SKM-1 treated with dmso at 0.1 percent for 144 hours (cell line): Measurements from ENCODE around the gene ZNF273.
A peak's percentile ranks its signal among the peaks of the same experiment; 100 is the strongest.
"Not testable (repeated sequence)": the region's sequence is repeated elsewhere in the genome, so short reads cannot be mapped to it uniquely, and the experiment has no call there.

Experiments
- DNase-seq: peaks from one replicate; lab custom pipeline; 2025; ENCODE audit not compliant: unreplicated experiment; lab: John Stamatoyannopoulos, UW

The ZNF273 gene

DNA sequence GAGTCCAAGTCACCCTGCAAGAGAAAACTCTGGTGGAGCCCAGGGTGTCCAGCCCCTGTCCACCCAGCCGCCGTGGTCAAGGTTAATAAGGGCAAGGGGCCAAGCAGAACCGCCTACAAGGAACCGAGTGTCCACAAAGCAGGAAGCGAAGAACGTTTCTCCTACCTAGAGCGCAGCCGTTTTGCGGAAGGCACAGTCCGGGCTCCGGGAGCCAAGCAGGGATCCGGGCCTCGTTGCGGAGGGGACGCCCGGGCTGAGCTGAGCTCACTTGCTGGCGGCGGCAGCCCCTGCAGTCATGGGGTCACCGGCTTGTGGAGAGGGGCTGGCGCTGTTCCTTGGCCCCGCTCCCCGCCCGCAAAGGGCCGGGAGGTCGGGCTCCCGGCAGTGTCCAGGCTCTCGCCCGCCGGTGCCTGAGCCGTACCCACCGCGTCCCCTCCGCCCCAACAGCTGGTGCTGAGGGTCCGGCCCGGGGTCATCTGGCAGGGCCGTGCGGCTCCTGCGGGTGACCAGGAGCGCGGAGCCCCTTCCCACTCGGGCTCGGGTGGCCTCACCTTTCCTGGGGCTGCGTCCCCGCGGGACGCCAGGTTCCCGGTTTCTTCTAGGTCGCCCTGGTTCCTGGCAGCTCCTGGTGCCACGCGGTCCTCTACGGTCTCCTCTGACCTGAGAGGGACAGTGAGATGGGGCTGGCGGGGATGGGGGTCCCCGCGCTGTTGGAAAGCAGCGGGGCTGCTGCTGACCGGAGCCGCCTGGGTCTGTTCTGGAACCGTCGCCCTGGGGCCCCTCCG is 14.0 kb upstream of the ZNF273 start:
- peak; percentile 10 for DNase-seq

GRCh38 chr7:64889686-64890162 is 13.3 kb upstream of the ZNF273 start:
- peak; percentile 15 for DNase-seq

- DNase-seq, result not testable (repeated sequence)
Observed at GRCh38 chr7:64890273-64890672, 12.8 kb upstream of the ZNF273 start.

DNA sequence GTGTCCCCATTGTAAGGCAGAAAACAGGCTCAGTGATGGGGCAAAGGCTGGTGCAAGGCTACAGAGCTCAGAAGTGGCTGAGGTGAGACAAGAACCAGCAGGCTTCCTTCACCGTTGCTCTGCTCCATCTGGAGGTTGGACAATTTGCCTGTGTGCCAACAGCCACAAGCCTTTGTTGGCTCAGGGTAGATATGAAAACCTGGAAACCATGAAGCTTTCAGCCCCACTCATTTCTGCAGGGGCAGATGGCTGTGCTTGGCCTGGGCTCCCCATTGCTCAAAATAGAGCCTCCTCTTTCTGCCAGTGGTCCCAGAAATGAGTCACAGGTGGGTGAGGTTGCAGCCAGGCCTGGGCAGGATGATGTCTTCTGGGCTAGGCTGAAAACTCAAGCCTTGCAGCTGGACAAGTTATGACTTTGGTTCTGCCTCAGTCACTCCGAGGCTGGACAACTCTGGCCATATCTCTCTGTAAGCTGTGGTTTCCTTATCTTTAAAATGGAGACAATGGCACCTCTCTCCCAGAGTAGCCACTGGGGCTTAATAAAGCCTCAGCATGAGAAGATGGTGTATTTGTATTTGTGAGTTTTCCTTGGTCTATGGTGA is 12.2 kb upstream of the ZNF273 start:
- DNase-seq, result no peak

GRCh38 chr7:64891363-64892081 is 11.6 kb upstream of the ZNF273 start:
- DNase-seq, result not testable (repeated sequence)

DNA sequence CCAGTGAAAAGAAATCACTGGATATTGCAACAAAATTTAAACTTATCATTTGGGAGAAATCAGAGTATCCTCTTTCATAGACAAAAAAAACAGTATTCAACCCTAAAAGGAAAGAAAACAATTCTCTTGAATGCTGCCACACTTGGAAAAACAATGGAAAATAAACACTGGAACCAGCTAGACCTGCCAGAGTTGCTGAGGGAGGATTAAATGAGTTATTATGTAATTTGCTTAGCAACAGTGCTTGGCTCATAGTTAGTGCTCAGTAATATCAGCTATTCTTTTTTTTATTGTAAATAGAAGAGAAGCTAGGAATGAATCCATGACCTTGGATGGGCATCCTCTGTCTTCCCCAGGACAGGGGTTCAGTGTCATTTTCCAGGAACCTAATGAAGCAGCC is 11.0 kb upstream of the ZNF273 start:
- DNase-seq, result no peak

- DNase-seq, result no peak
Observed at GRCh38 chr7:64892666-64893309, 10.3 kb upstream of the ZNF273 start.

DNA sequence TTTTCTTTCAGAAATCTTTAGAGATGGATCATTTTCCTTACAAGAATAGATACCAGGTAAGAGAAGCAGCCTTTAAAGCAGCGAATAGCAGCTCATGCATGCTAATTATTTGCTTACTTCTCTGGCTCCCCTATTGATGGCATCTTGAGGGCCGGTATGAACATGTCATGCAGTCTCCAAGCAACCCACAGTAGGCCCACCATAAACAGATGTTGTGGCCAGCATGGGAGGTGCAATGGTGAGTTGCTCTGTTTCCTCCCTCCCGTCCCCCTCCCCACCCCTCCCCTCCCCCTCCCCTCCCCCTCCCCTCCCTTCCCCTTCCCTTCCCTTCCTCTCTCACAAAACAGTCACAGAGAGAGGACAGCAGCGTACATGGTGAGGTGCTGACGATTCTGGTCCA is 9.7 kb upstream of the ZNF273 start:
- no peak for DNase-seq

- not testable (repeated sequence) for DNase-seq
Observed at GRCh38 chr7:64902461-64902805, 640 bp upstream of the ZNF273 start.

GRCh38 chr7:64904008-64904407 is 935 bp downstream of the ZNF273 start:
- no peak for DNase-seq

DNA sequence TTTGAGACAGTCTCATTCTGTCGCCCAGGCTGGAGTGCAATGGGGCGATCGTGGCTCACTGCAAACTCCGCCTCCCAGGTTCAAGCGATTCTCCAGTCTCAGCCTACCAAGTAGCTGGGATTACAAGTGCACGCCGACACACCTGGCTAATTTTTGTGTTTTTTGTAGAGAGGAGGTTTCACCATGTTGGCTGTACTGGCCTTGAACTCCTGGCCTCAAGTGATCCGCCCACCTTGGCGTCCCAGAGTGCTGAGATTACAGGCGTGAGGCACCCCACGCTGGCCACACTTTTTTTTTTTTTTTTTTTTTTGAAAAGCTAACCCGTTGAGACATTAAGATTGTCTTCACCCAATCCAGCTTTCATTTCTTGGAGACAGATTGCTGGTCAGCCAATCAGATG is 2.1 kb downstream of the ZNF273 start:
- DNase-seq, result no peak

DNA sequence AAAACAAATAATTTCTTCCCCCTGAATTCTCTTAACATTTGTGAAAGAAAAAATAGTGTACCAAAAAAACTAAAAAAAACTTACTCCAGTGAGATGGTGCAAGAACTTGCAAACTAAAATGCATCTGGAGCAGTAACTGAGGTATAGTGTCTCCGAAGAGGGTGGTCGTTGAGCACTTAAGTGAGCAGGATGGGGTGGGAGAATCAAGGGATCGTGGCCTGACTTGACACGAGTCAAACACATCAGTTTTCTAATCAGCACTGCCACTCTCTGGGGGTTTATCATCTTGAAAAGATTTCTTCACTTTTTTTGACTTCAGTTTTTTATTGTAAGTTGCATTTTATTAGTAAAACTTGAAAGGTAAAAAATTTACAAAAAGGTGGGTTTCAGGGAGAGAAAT is 2.5 kb downstream of the ZNF273 start:
- DNase-seq, result no peak

- no peak for DNase-seq
Observed at GRCh38 chr7:64907641-64908326, 4.7 kb downstream of the ZNF273 start.

DNA sequence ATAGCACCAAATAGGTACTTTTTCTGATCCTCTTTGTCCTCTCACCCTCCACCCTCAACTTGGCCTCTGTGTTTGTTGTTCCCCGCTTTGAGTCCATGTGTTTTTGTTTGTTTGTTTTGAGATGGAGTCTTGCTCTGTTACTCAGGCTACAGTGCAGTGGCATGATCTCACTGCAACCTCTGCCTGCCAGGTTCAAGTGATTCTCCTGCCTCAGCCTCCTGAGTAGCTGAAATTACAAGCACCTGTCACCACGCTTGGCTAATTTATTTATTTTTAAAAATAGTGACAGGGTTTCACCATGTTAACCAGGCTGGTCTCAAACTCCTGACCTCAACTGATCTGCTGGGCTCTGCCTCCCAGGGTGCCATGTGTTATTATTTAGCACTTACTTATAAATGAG is 5.3 kb downstream of the ZNF273 start:
- no peak for DNase-seq

- DNase-seq, result no peak
Observed at GRCh38 chr7:64914557-64914956, 11.5 kb downstream of the ZNF273 start.

GRCh38 chr7:64915301-64915700 is 12.2 kb downstream of the ZNF273 start:
- DNase-seq, result not testable (repeated sequence)

DNA sequence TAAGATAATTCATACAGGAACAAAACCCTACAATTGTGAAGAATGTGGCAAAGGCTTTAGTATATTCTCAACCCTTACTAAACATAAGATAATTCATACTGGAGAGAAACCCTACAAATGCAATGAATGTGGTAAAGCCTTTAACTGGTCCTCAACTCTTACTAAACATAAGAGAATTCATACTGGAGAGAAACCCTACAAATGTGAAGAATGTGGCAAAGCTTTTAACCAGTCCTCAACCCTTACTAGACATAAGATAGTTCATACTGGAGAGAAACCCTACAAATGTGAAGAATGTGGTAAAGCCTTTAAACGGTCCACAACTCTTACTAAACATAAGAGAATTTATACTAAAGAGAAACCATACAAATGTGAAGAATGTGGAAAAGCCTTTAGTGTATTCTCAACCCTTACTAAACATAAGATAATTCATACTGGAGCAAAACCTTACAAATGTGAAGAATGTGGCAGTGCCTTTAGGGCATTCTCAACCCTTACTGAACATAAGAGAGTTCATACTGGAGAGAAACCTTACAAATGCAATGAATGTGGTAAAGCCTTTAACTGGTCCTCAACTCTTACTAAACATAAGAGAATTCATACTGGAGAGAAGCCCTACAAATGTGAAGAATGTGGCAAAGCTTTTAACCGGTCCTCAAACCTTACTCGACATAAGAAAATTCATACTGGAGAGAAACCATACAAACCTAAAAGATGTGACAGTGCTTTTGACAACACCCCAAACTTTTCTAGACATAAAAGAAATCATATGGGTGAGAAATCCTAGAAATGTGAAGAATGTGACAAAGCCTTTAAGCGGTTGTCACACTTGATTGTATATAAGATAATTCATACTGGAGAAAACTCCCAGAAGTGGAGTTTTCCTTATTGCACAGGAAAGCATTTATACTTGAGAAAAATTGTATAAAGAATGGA is 25.4 kb downstream of the ZNF273 start:
- DNase-seq, result not testable (repeated sequence)

DNA sequence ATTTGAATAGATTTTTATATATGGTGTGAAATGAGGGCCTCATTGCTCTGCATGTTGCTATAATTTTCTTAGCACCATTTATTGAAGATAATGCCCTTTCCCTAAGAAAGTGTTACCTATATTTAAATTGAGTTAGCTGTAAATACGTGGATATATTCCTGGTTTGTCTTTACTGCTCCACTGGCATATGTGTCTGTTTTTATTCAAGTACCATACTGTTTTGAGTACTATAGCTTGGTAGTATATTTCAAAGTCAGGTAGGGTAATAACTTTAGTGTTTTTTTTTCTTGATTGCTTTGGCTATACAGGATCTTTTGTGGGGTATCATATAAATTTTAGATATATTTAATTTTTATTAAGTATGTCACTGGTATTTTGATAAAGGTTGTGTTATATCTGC is 31.4 kb downstream of the ZNF273 start:
- DNase-seq, result no peak

DNA sequence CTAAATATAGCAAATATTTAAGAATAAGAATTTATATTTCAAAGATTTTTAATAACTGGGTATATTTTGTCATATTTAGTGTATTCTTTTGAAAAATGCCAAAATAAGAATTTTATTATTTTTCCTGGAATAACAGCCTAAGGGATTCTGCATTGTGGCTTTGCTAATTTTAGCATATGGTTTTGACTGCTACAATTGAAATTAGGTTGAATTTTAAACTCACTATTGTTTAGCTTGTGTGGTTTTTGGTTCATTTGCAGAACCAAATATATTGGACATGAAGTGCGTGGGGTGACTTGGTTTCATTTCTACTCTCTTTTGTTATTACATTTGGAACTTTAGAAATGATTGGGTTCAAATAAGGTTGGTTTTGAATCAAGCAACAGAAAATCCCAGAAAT is 35.5 kb downstream of the ZNF273 start:
- DNase-seq, result no peak

DNA sequence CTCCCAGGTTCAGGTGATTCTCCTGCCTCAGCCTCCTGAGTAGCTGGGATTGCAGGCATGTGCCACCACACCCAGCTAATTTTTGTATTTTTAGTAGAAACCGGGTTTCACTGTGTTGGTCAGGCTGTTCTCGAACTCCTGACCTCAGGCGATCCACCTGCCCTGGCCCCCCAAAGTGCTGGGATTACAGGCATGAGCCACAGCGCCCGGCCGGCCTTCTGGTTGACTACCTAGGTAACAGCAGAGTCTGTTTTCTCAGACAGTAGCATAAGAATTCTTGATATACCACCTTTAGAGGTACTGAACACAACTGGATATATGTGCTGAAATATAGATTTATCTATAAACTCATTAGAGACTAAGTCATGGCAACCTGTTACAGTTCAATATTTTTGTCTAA is 36.9 kb downstream of the ZNF273 start:
- not testable (repeated sequence) for DNase-seq
